GDM1 (cell line): ENCODE results near the gene HERC5.

Experiments used
- DNase-seq: peaks from one replicate; lab custom pipeline; 2025; lab: John Stamatoyannopoulos, UW

The HERC5 gene

GRCh38 chr4:88522702-88523324, 65.9 kb downstream of the HERC5 start:
- DNase-seq: peak; percentile 11

GRCh38 chr4:88523325-88524129, 66.6 kb downstream of the HERC5 start, which contains the start of gene PYURF:
Gene PYURF, minus strand, starts transcription at chr4:88523776. Its CDS starts 76 bp downstream, at chr4:88523700.
- peak; percentile 86 for DNase-seq

- DNase-seq: no peak
Measured at GRCh38 chr4:88524171-88524570, 67.3 kb downstream of the HERC5 start.

DNA sequence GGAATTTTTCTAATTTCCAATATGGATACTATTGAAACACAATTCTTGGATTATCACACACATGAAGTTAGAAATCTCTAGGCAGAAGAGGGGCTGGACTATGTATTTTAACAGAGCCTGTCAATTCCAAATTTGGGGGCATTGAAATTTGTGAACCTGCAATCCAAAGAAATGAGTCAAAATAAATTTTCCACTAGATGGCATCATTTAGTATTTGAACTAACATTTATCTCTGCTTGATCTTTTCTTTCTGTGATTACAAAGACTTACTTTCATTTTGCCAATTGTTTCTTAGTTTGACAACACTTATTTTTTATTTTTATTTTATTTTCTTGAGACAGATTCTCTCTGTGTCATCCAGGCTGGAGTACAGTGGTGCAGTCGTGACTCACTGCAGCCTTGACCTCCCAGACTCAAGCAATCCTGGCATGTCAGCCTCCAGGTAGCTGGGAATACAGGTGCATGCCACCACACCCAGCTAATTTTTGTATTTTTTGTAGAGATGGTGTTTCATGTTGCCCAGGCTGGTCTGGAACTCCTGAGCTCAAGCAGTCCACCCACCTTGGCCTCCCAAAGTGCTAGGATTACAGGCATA, 69.4 kb downstream of the HERC5 start:
- no peak for DNase-seq

GRCh38 chr4:88527787-88528186, 70.9 kb downstream of the HERC5 start:
- DNase-seq: no peak

GRCh38 chr4:88528861-88529260, 71.9 kb downstream of the HERC5 start:
- DNase-seq: no peak

DNA sequence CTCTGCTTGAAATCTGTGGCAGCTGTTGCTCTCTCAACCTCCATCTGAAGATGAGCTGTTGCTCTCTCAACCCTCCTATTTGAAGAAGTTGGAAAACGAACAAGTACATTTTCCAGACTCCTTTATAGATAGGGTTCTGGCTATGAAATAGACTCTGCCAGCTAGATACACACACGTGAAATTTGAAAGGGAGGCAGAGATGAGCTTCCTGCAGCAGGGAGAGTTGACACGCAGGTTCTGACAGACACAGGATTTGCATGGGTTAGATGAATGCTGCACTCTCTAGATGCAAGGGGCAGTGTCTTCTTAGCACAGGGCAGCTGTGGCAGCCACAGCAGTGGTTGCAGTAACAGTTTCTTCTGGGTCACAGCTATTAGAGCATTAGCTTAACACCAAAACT, 74.6 kb downstream of the HERC5 start:
- DNase-seq: no peak

- DNase-seq: no peak
Measured at GRCh38 chr4:88533088-88533790, 76.3 kb downstream of the HERC5 start.

GRCh38 chr4:88533937-88534750, 77.2 kb downstream of the HERC5 start:
- no peak for DNase-seq

DNA sequence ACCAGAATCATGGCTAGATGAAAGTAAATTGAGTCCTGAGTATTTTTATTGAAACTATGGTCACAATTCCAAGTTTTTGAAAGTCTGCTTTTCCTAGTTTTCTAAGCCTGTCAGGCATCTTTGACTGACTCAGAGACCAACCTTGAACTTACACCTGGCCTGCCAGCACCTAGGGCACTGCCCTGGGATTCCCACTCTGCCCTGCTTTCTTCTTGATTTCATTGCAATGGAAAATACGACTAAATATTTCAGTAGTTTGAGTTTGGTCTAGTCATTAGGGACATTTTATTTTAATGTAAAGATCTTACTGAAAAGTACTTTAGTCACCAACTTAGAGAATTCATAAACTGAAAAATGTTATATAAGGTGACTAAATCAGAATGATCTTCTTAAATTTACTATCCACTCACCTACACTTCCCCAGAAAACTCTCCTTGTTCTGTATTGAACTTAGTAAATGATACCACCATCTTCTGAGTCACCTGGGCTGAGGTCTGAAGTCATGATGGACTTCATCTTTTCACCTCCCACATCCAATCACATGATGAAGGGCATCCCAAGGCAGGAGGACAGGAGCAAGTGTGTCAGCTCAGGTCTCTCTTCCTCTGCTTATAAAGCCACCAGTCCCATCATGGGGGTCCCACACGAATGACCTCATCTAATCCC, 78.3 kb downstream of the HERC5 start:
- no peak for DNase-seq

DNA sequence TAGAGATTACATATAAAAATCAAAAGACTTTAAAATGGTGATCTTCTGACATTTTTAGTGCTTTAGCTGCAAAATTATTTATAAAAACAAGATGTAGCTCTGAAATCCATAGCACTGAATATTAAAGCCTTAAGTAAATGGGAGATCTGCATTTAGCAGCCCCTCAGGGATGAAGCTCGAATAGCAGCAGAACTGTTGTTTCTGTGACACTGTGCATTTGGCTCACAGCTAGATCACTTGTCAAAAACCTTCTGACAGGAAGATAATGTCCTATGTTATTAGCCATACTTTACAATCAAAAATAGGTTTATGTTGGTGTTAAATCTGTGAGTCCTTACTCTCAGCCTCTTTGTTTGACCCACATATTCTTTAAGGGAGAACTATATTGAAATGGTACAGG, 80.8 kb downstream of the HERC5 start:
- DNase-seq: no peak

- DNase-seq: peak; percentile 63
Measured at GRCh38 chr4:88539322-88540068, 82.6 kb downstream of the HERC5 start.

DNA sequence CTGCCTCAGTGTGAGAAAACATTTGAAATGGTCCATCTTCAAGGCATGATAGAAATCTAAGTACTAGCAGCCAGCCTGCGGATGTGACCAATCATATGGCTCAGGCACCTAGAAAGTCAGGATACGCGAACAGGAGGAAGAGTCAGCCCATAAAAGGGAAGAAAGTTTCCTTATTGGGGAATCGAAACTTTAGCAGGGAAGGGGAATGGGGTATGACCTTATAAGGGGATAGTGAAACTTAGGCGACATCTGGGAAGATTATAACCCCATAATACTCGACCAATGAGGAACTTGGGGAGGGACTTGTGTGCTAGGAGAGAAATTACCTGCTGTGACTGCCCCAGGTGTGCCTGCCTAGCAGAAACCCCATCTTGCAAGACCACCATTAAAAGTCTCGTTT, 92.9 kb downstream of the HERC5 start:
- no peak for DNase-seq
